GM08714 (cell line): ENCODE data around the gene SH3TC1.

ENCODE experiments used
- H3K4me3 ChIP-seq: fragments of 200-500 bp; sonication (Bioruptor generic); 2 replicates; pipeline ENCODE4 v1.5.1; 2014; ENCODE audit warnings: mild to moderate bottlenecking, low read length, inconsistent platforms
- ZNF274 ChIP-seq: IDR thresholded peaks from 2 replicates; pipeline ENCODE4 v1.6.1; 2012; ENCODE audit warnings: mild to moderate bottlenecking, low read depth, low read length

SH3TC1 gene

GRCh38 chr4:8259743-8260430, 60.8 kb downstream of the SH3TC1 start:
- no peak for TF ChIP-seq ZNF274
- no peak overlapping the region for H3K4me3 ChIP-seq

GRCh38 chr4:8260656-8261111, 61.6 kb downstream of the SH3TC1 start:
- no peak for TF ChIP-seq ZNF274
- H3K4me3 ChIP-seq, result no peak overlapping the region

- TF ChIP-seq ZNF274, result no peak
- no peak overlapping the region for H3K4me3 ChIP-seq
These were observed 62.9 kb downstream of the SH3TC1 start for GRCh38 chr4:8261851-8262535.

- H3K4me3 ChIP-seq, result no peak overlapping the region
- no peak for TF ChIP-seq ZNF274
These were observed 63.7 kb downstream of the SH3TC1 start for GRCh38 chr4:8262637-8263322.

GRCh38 chr4:8263397-8263796, 64.3 kb downstream of the SH3TC1 start:
- no peak overlapping the region for H3K4me3 ChIP-seq
- no peak for TF ChIP-seq ZNF274

GRCh38 chr4:8264106-8264505, 65.0 kb downstream of the SH3TC1 start:
- TF ChIP-seq ZNF274, result no peak
- no peak overlapping the region for H3K4me3 ChIP-seq

GRCh38 chr4:8265171-8265929, 66.3 kb downstream of the SH3TC1 start:
- TF ChIP-seq ZNF274, result no peak
- H3K4me3 ChIP-seq, result no peak overlapping the region

GRCh38 chr4:8266088-8266487, 67.0 kb downstream of the SH3TC1 start:
- TF ChIP-seq ZNF274, result no peak
- no peak overlapping the region for H3K4me3 ChIP-seq

GRCh38 chr4:8266508-8266907, 67.4 kb downstream of the SH3TC1 start:
- H3K4me3 ChIP-seq, result no peak overlapping the region
- TF ChIP-seq ZNF274, result no peak

- no peak for TF ChIP-seq ZNF274
- H3K4me3 ChIP-seq, result no peak overlapping the region
These were observed 68.0 kb downstream of the SH3TC1 start for GRCh38 chr4:8267077-8267476.

GRCh38 chr4:8268211-8268610, 69.1 kb downstream of the SH3TC1 start:
- H3K4me3 ChIP-seq, result no peak overlapping the region
- no peak for TF ChIP-seq ZNF274

GRCh38 chr4:8268901-8269534, 69.9 kb downstream of the SH3TC1 start:
- H3K4me3 ChIP-seq, result no peak overlapping the region

GRCh38 chr4:8269535-8270417, 70.7 kb downstream of the SH3TC1 start, which contains the start of gene HTRA3:
Gene HTRA3, plus strand, starts transcription at chr4:8269754. Its CDS starts 215 bp downstream, at chr4:8269969.
- TF ChIP-seq ZNF274, result no peak
- no peak within 1 kb of the TSS for H3K4me3 ChIP-seq

More at GRCh38 chr4:8268901-8269534, 69.9 kb downstream of the SH3TC1 start:
- no peak for TF ChIP-seq ZNF274
